Ovary (tissue), 3 donors: ENCODE measurements around the gene PEX14.

Experiments
- CTCF ChIP-seq, 3 donors: fragments of 450-650 bp in 2 of 3; fragments of 200-600 bp in 1 of 3; IDR thresholded peaks; one replicate each; pipeline versions ENCODE4 v1.5.1 to v1.8.0; 2016 to 2022; ENCODE audit warnings: antibody characterized with exemption in 3 of 3, mild to moderate bottlenecking in 1 of 3
- EP300 ChIP-seq: sonication (generic); formaldehyde crosslinking; IDR thresholded peaks from one replicate; pipeline ENCODE4 v1.6.1; 2017; ENCODE audit warnings: antibody characterized with exemption
- POLR2A ChIP-seq: fragments of 450-650 bp; IDR thresholded peaks from one replicate; pipeline ENCODE4 v1.6.1; 2017; ENCODE audit warnings: antibody characterized with exemption, mild to moderate bottlenecking, moderate library complexity
- donor health status: DM: no; HTN: no; CAD: no.

- TF ChIP-seq POLR2A (no peak), CTCF (IDR thresholded peaks at IDR 0.05) (no peak), EP300 (no peak)
These were observed 187.4 kb downstream of the PEX14 start for GRCh38 chr1:10662090-10662688.
